Sigmoid colon (tissue), 4 donors: ENCODE measurements around the gene HSF4.

Experiments
- CTCF ChIP-seq, 4 experiments: fragments of 450-650 bp in 3 of 4; fragments of 200-600 bp in 1 of 4; IDR thresholded peaks; one replicate each; pipeline ENCODE4 v1.5.1; 2016 to 2019; ENCODE audit warnings: antibody characterized with exemption in 4 of 4, mild to moderate bottlenecking in 3 of 4, moderate library complexity in 2 of 4
- EP300 ChIP-seq, 4 donors: sonication (generic); formaldehyde crosslinking; IDR thresholded peaks; one replicate each; pipeline ENCODE4 v1.6.1; 2017; ENCODE audit warnings: antibody characterized with exemption in 4 of 4
- POLR2A ChIP-seq, 2 donors: fragments of 450-650 bp; IDR thresholded peaks; one replicate each; pipeline ENCODE4 v1.6.1; 2016; ENCODE audit warnings: antibody characterized with exemption in 2 of 2, mild to moderate bottlenecking in 2 of 2, moderate library complexity in 2 of 2
- POLR2AphosphoS5 ChIP-seq, 4 donors: sonication (generic); formaldehyde crosslinking; IDR thresholded peaks; one replicate each; pipeline ENCODE4 v1.6.1; 2017; ENCODE audit warnings: antibody characterized with exemption in 4 of 4

- TF ChIP-seq POLR2AphosphoS5 (IDR thresholded peaks at IDR 0.05) (no peak), EP300 (IDR thresholded peaks at IDR 0.05) (no peak), CTCF (IDR thresholded peaks at IDR 0.05) (no peak), POLR2A (IDR thresholded peaks at IDR 0.05) (no peak)
These were observed 47.1 kb downstream of the HSF4 start for GRCh38 chr16:67211674-67212073.
